GM12873 (cell line): ENCODE results near the gene GPR37L1.

Experiments
- TF ChIP-seq, protein P1 (sequence below): IDR thresholded peaks from 2 replicates; pipeline ENCODE4 v1.5.1; 2012; ENCODE audit warnings: low read depth, mild to moderate bottlenecking, moderate library complexity, low read length, control low read depth; ENCODE audit not compliant: insufficient read depth; ENCODE audit errors: missing control alignments

The GPR37L1 gene

DNA sequence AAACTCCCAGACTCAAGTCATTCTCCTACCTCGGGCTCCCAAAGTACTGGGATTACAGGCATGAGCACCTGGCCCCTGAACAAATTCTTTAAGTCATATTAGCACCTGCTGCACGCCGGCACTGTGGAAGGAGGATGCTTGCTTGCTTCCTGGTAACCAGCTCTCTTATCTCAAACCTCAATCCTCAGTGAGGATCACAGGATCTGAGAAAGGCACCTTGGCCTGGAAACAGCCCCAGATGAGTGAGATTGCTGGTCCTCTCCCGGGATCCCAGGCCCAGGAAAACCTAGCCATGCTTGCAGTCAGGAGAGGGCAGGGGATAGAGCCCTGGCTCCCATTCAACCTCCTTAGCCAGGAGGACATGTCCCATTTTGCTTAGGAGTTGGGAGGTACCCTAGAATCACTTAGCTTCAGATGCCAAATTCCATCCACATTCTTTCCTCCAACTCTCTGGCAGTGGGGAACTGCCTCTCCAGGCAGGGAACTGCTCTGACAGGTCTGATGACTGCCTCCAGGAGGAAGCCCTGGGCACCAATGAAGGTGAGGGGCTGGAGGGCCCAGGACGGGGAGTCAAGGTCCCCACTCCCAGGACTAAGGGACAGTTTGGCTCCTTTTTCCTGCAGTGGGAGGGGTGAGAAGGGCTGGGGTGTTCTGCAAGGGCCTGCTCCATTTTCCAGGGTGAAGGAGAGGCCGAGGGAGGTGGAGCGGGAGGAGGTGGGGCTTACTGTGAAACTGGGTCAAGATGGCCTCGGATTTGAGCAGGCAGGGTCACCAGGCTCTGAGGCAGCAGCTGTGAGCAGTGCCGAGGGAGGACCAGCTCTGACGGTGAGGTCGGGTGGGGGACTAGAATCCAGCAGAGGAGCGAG, 9.5 kb downstream of the GPR37L1 start:
- TF ChIP-seq, protein P1, sequence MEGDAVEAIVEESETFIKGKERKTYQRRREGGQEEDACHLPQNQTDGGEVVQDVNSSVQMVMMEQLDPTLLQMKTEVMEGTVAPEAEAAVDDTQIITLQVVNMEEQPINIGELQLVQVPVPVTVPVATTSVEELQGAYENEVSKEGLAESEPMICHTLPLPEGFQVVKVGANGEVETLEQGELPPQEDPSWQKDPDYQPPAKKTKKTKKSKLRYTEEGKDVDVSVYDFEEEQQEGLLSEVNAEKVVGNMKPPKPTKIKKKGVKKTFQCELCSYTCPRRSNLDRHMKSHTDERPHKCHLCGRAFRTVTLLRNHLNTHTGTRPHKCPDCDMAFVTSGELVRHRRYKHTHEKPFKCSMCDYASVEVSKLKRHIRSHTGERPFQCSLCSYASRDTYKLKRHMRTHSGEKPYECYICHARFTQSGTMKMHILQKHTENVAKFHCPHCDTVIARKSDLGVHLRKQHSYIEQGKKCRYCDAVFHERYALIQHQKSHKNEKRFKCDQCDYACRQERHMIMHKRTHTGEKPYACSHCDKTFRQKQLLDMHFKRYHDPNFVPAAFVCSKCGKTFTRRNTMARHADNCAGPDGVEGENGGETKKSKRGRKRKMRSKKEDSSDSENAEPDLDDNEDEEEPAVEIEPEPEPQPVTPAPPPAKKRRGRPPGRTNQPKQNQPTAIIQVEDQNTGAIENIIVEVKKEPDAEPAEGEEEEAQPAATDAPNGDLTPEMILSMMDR, result no peak

DNA sequence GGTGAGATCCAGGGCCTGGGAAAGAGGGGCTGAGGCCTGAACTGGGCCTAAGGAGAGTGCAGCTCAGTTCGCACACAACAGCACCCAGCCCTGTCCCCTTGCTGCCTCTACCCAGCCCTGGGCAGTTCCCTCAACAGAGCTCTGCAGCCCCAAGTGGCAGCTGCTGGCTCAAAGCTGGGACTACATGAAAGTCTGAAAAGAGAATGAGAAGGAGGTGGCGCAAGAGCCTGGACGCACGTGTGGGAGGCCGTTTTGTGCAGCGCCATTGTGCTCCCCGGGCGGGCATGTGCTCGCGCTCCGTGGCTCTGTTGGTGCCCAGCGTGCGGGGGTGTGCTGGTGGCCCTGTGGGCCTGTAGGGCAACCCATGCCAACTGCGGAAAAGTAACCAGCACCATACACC, 10.3 kb downstream of the GPR37L1 start:
- TF ChIP-seq, protein P1, result no peak

DNA sequence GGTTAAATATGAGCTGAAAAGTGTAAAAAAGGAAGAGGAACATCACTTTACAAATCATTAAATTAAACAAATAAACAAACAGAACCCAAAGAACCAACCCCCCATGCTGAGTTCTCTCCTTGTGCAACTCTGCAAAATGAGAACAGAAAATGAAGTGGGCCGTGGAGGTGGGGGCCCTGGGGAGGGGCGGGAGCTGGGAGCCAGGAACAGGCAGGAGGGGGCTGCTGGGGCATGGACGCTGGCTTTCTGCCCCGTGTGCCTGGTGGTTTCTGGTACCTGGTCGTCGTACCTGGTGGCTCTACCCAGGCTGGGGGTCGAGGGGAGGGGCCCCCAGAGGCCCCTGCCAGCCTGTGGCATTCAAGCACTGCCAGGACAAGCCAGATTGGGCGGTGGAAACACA, 10.8 kb downstream of the GPR37L1 start:
- TF ChIP-seq, protein P1, result no peak

DNA sequence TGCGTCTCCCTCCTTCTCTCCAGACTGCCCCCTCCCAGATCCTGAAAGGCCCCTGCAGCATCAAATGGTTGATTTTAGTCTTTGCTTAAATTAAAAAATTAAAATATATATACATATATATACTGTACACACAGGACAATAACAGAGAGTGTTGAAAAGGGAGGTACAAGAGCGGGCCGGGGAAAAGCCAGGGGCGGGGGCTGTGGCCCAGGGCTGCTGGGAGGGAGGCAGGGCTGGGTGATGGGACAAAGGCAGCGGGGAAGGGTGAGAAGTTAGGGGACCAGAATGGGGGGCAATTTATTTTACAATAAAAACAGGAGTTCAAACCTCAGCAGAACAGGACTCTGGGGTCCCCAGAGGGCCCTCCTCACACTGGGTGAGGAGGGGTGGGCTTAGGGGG, 11.3 kb downstream of the GPR37L1 start:
- TF ChIP-seq, protein P1, result no peak

DNA sequence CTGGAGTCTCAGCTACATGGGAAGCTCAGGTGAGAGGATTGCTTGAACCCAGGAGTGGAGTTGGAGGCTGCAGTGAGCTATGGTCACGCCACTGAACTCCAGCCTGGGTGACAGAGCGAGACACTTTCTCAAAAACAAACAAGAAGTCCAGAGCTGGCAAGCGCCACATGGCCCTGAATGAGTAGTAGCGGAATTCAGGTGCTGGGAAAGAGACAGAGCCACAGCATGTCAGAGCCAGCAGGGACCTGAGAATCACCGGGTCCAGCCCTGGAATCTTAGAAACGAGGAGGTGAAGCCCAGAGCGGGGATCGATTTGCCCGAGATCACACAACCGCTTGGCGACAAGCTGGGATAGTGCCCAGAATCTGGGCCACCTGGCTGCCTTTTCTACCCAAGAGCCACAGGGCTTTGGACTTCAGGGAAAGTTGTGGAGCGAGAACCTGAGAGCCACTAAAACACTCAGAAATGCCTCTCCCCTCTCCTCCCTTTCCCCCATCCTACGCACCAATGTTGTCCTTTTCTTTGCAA, 12.0 kb downstream of the GPR37L1 start:
- TF ChIP-seq, protein P1, result no peak

DNA sequence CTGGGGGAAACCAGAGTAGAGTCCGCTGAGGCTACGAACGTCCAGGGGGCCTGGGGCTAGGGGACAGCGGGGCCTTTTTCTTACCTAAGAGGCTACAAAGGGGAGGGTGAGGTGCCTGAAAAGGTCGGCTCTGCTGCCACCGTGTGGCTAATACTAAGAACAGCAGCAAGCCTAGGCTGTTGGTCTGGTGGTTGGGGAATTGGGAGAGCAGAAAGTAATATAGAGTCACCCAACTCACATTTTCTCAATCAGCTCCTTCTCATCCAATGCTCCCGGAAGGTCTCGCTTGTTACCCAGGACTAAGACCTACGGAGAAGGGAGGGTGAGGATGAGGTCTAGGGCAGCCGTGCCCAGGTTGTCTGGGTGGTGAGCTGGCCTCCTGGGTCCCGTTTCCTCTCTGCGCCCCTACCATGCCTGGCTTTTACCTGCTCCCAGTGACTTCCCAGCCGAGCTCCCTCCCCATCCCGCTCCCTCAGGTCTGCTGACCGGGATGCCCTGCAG, 12.6 kb downstream of the GPR37L1 start:
- TF ChIP-seq, protein P1, result peak; percentile 88

DNA sequence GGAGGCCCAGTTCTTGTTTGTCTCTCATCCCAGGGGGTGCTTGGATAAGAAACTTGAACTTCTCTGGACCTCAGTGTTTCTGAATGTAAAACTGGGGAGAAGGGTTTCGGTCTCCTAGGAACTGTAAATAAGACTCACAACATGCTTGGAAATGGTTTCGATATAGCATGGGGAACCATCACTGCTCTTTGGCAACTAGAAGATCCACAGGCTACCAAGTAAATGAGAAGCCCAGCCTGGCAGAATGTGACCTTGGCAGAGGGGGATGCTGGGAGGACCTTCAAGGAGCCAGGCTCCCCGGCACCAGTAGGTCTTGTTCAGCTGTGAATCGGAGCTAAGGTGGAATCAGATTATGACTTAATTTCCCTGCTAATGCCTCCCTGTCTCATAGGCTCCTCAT, 18.1 kb downstream of the GPR37L1 start:
- TF ChIP-seq, protein P1, result no peak
